Right ventricle myocardium inferior (tissue), 1 donor: ENCODE results near the gene KRTAP5-8. TPM values are rescaled to one million over a fixed set of nuclear protein-coding genes. Genes with fewer than 3 reads are reported as not detected.
"Not testable (repeated sequence)": the region's sequence is repeated elsewhere in the genome, so short reads cannot be mapped to it uniquely, and the experiment has no call there.

Experiments
- ATAC-seq: fragments of 200-7000 bp; cut with Tn5 transposase; one replicate; pipeline ENCODE4 v1.9.1; 2020; ENCODE audit warnings: mild to moderate bottlenecking, moderate library complexity
- DNase-seq: peaks from one replicate; pipeline ENCODE4 v3.0.0; 2021; ENCODE audit errors: missing footprints
- intact Hi-C: fragments of 100-400 bp; cut with DNase I; formaldehyde crosslinking; loops from one replicate; pipeline ENCODE4 v1.11.0; 2022
- total RNA-seq: library from RNA; stranded (reverse); fragmentation: NEBNext Ultra II Directional; extraction: Animal tissue kit (Norgen Biotek cat#: 25700); gene quantifications from one replicate; pipeline ENCODE4 v1.2.1, GENCODE V29; 2021
- donor health status: DM: no; HTN: yes; CAD: no; lungs with severe emphysema.

Gene KRTAP5-8
- total RNA-seq, 1 donor from 2014 or later, result not detected

DNA sequence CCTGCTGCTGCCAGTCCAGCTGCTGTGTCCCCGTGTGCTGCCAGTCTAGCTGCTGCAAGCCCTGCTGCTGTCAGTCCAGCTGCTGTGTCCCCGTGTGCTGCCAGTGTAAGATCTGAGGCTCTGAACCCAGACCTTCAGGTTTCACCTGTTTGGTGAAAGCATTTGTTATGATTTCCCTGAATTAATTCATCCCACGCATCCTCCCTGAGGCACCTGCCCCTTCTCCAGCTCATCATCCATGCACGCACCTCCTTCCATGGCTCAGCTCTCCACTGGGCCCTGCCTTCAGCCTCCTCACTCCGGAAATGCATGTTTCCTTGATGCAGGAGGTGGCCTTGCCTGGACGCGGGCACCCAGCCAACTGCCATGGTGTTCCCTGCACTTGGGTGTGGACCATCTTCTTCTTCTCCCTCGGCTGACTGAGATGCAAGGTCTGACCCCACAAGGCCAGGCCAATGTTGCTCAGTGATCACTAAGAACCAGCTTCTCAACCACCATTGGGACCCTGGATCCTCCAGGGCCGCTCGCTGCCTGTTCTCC is 28.3 kb downstream of the KRTAP5-8 start:
- DNase-seq, result peak; percentile 59
- no peak for ATAC-seq
- intact Hi-C loops, result no loop called here

DNA sequence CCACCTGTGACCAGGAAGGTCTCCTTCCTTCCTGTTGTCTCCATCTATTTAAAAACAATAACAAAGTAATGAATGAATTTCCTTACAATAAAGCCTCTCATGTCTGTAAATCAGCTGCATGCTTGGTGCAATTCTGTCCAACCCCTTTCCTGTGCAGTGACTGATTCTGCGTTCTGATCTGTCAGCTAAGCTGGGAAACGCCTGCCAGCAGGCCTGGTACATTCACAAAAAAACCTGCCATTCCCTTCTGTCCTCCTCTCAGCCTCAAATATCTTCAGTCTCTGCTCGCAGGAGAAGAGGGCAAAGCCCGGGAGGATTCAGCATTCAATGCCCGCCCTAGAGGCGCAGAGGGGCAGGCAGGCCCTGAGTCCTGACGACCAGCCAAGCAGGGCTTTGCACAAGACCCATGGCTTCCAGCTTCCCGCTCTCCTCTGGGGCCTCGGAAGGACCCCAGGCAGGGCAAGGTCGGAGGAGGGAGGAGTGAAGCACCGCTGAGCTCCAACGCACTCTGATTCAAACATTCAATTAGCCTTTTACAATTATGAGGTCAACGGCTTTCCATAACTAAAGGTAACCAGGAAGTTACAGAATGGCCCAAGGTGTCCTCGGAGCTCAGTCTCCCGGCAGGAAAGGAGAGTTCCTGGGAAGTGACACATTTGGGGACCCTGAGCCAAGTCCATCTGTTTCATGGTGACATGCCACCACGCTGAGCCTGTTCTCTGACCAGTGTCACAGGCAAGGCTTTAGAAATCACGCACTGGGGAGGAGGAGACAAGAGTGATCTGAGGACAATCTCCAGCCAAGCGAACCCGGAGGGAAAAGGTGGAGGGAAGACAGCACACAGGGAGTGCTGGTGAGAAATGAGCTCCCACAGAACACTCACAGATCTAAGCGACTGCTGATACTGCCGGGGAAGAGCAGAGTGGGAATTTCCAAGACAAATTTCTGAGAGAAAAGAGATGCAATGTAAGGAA is 29.1 kb downstream of the KRTAP5-8 start:
- intact Hi-C loops, ATAC-seq: not testable (repeated sequence)

DNA sequence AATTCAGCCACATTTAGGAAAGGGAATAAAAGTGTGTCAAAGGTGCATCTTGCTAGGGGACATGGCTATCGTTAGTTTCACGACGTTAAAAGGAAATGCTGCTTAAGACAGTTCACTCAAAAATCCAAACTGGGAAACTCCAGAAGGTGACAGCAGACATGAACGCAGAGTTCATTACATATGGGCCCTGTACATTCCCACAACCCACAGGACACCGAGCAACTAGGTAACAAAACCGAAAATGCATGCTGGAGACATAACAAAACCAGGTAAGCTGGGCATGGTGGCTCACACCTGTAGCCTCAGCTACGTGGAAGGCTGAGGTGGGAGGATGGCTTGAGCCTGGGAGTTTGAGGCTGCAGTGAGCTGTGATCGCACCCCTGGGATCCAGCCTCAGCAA is 29.8 kb downstream of the KRTAP5-8 start:
- intact Hi-C loops, ATAC-seq, DNase-seq: not testable (repeated sequence)

More for the DNA sequence above, 29.1 kb downstream of the KRTAP5-8 start:
- DNase-seq, result not testable (repeated sequence)

DNA sequence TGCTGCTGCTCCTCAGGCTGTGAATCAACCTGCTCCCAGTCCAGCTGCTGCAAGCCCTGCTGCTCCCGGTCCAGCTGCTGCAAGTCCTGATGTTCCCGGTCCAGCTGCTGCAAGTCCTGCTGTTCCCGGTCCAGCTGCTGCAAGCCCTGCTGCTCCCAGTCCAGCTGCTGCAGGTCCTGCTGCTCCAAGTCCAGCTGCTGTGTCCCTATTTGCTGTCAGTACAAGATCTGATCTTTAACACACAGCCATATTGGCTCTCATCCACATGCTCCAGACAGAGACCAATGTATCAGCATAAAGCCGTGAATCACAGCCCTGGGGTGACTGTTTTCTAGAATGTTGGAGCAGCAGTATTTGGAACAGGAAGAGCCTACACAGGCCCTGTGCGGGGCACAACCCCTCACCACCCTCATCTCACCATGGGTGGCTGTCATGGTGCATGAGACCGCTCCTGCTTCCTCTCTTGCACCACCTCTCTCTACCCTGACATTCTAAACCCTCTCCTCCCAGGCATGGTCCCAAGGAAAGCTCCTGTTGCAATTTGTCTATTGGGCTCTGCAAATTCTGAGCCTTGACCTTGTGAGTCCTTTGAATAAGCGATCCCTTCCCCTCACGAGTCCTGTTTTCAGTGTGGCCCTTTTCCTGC is 31.0 kb downstream of the KRTAP5-8 start:
- no peak for DNase-seq
- intact Hi-C loops, result no loop called here
- ATAC-seq, result no peak

DNA sequence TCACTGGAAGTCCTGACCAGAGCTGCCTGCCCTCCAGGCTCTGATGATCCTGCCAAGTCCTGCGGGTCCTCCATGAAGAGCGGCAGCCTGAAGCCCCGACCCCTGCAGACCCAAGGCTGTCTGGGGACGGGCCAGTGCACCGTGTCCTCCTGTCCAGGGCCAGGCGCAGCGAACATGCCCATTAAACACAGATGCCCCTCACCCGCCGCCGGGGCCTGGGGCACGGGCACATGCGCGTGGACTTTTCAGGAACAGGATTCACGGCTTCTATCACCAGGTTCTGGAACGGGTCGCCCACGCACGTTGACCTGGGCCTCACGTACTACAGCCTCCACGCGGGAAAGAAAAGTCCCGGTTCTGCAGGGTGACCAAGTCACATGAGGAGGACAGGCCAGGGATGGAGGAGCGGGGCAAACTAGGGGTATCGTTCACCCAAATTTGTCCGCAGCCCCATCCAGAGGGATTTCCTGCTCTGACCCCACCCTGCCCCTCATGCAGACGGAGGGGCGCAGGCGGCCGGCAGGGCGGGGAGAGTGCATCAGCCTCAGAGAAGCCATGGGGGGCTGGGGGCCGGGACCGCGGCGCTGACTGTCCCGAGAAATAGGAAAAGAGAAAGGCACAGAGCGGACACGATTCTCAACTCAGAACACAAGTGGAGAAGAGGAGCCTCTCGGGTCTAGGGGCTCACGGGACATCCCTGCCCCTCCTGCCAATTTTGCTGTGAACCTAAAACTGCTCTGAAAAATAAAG is 33.5 kb downstream of the KRTAP5-8 start:
- DNase-seq, intact Hi-C loops, ATAC-seq: not testable (repeated sequence)

DNA sequence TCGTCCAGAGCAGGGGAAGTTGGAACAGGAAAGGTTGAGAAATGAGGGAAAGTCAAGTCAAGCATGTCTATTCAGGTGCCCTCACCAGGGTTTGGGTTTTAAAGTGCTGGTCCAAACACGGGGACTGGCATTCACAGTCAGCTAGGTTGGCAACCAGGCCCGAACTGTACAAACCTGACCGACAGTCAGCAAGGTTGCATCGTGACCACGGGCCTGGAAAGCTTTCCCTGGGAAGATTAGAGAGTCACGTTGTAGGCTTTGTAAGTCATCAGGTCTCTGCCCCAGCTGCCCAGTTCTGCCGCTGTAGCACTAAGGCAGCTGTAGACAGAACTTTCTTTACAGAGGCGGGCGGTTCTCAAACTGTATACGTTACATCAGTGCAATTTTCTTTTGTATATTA is 35.0 kb downstream of the KRTAP5-8 start:
- DNase-seq (no peak), ATAC-seq (no peak)
- intact Hi-C loops, result no loop called here

DNA sequence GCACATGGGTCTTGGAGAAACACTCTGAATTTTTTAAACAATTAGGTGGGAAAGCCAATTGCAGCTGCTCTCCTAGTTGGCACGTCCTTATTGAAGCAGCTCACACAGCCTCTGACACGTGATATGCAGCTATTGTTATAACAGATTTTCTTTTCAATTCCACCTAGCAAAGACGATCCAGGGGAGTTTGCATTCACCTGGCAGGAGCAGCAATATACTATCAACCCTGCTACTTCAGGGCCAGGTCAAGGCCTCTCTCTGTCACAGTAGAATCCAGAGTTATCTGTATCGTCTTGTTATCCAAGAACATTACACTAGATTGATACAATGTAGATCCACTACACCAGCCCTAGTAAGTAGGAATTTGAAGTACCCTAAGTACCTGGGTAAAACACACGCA is 36.6 kb downstream of the KRTAP5-8 start:
- intact Hi-C loops, result no loop called here
- ATAC-seq (no peak), DNase-seq (no peak)

DNA sequence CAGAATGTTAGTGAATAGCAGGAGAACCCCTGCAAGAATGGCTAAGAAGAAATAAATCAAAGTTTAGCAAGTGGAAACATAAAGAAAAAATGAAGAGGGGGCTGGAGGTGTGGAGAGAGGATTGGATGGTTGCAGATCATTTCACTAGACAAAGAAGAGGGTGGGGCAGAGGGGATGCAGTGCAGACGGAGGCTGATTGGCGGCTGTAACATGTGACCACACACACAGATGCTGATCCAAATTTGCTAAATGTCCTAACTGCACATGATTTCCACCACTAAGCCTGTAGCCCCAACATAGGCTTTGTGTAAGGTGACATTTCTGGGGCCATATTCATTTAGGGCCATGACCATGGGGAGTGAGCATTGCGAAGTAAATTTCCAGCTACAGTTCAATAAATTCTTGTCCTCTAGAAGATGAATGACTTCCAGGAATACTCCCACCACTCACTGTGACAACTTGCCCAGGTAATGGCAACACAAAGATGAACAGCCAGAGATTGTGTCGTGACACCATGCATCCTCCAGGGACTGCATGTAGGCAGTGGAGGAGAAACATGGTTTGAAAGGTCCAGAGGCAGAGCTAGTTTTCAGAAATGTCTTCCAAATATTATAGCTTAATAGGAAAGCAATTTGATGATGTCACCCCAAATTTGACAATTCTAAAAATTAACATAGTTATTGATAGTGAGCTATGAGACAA is 38.0 kb downstream of the KRTAP5-8 start:
- ATAC-seq (no peak), DNase-seq (no peak)
- intact Hi-C loops, result no loop called here

DNA sequence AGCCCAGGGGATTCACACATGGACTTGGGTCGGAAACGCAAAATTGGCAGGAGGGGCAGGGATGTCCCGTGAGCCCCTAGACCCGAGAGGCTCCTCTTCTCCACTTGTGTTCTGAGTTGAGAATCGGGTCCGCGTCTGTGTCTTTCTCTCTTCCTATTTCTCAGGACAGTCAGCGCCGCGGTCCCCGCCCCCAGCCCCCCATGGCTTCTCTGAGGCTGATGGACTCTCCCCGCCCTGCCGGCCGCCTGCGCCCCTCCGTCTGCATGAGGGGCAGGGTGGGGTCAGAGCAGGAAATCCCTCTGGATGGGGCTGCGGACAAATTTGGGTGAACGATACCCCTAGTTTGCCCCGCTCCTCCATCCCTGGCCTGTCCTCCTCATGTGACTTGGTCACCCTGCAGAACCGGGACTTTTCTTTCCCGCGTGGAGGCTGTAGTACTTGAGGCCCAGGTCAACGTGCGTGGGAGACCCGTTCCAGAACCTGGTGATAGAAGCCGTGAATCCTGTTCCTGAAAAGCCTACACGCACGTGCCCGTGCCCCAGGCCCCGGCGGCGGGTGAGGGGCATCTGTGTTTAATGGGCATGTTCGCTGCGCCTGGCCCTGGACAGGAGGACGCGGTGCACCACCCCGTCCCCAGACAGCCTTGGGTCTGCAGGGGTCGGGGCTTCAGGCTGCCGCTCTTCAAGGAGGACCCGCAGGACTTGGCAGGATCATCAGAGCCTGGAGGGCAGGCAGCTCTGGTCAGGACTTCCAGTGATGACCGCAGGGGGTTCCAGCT is 39.1 kb downstream of the KRTAP5-8 start:
- ATAC-seq, intact Hi-C loops: not testable (repeated sequence)

DNA sequence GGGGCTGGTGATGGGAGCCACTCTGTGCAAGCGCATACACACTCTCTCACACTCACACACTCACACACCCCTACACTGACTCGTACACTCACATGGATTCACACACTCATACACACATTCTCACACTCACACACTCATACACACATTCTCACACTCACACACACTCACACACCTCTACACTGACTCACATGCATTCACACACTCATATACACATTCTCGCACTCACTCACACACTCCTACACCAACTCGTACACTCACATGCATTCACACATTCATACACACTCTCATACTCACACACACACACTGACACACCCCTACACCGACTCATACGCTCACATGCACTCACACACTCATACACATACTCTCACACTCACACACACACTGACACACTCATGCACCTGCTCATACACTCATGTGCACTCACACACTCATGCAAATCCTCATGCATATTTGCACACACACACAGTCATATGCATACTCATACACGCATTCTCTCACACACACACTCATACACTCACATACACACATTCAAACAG is 39.7 kb downstream of the KRTAP5-8 start:
- DNase-seq (no peak), ATAC-seq (no peak)
- intact Hi-C loops, result no loop called here

More for the DNA sequence above, 39.1 kb downstream of the KRTAP5-8 start:
- not testable (repeated sequence) for DNase-seq

DNA sequence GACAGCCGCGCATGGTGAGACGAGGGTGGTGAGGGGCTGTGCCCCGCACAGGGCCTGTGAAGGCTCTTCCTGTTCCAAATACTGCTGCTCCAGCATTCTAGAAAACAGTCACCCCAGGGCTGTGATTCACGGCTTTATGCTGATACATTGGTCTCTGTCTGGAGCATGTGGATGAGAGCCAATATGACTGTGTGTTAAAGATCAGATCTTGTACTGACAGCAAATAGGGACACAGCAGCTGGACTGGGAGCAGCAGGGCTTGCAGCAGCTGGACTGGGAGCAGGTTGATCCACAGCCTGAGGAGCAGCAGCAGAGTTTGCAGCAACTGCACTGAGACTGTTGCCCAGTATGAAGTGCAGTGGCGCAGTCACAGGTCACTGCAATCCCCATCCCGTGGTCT is 41.7 kb downstream of the KRTAP5-8 start:
- DNase-seq, ATAC-seq, intact Hi-C loops: not testable (repeated sequence)

DNA sequence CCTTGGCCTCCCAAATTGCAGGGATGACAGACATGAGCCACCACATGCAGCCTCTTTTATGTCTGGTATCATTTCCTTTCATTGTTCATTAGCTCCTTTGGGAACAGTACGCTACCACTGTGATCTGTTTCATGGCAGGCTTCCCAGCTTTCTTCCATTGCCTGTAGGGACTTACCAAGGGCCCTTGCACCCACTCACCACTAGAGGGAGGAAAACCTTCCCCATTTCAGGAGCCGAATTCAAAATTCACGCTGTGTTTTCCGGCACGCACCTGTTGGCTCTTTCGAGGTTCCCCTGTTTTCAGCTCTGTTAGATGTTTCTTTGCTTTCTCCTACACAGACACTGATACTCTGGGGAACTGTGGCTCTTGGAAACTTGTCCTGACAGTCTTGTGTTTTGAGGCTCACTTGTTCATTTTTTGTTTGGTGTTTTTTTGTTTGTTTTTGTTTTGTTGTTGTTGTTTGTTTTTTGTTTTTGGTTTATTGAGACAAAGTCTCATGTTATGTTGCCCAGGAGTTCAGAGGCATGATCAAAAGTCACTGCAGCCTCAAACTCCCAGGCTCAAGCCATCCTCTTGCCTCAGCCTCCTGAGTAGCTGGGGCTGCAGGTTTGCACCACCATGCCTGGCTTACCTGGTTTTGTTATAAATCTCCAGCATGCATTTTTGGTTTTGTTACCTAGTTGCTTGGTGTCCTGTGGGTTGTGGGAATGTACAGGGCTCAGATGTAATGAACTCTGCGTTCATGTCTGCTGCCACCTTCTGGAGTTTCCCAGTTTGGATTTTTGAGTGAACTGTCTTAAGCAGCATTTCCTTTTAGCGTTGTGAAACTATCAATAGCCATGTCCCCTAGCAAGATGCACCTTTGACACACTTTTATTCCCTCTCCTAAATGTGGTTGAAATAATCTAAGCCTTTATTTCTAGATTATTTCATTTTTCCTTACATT is 42.5 kb downstream of the KRTAP5-8 start:
- ATAC-seq (peak; percentile 81), DNase-seq (no peak)
- intact Hi-C loops, result no loop called here

DNA sequence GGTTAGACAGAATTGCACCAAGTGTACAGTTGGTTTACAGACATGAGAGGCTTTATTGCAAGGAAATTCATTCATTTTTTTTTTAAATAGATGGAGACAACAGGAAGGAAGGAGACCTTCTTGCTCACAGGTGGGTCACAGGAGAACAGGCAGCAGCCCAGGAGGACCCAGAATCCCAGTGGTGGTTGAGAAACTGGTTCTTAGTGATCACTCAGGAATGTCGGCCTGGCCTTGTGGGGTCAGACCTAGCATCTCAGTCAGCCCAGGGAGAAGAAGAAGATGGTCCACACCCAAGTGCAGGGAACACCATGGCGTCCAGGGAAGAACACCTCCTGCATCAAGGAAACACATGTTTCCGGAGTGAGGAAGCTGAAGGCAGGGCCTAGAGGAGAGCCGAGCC is 44.0 kb downstream of the KRTAP5-8 start:
- intact Hi-C loops, result no loop called here
- no peak for ATAC-seq
- DNase-seq, result no peak

DNA sequence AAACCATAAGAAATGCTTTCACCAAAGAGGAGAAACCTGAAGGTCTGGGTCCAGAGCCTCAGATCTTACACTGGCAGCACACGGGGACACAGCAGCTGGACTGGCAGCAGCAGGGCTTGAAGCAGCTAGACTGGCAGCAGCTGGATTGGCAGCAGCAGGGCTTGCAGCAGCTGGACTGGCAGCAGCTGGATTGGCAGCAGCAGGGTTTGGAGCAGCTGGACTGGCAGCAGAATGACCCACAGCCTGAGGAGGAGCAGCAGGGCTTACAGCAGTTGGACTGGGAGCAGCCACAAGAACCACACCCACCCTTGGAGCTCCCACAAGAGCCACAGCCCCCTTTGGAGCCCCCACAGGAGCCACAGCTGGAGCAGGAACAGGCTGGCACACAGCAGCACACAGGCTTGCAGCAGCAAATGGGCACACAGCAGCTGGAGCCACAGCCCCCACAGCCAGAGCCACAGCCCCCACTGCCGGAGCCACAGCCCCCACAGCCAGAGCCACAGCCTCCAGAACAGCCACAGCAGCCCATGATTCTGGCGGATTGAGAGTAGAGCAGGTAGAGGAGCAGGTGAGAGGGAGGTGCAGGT is 44.6 kb downstream of the KRTAP5-8 start, which contains the start of gene KRTAP5-11:
KRTAP5-11 (minus strand) TSS at position 567 of the 587 bp plus-strand sequence; CDS start at position 529, 38 bp downstream.
- ATAC-seq (no peak), DNase-seq (no peak)
- intact Hi-C loops, result no loop called here

DNA sequence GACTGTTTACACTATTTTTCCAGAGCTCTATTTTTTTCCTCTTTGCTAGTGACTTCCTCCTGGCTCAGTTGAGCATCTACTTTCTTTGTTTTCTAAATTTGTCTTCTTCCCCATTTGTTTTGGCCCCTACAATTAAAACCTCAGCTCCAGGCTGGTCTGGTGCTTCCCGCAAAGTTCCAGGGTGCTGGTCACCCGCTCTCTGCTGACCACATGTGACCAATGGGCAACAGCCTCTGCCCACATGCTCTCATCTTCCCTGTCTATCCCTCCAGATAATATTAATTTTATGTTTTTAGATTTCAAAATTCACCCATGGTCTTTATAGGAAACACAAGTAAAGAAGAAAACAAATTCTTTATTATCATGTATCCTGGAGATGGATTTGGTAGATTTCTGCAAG is 45.1 kb downstream of the KRTAP5-8 start:
- intact Hi-C loops, DNase-seq, ATAC-seq: not testable (repeated sequence)

DNA sequence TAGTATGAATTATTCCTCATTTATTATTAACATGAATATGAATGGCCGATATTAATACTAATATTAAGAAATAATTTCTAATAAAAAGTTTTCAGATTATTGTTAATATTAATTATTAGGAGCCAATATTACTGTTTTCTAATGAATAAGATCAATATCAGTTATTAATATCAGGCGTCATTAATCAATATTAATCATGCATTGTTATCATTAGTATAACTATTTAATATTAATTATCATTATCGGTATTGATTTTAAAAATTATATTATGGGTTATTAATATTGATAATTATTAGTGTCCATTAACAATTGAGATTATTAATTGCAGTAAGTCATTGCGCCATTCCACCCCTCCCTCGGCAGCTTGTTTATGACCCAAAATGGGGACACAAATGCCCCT is 47.8 kb downstream of the KRTAP5-8 start:
- intact Hi-C loops, DNase-seq: not testable (repeated sequence)

More for the DNA sequence above, 47.8 kb downstream of the KRTAP5-8 start:
- not testable (repeated sequence) for ATAC-seq
